K562 (cell line): ENCODE data around the gene CCL20. TPM values are rescaled to one million over a fixed set of nuclear protein-coding genes. Genes with fewer than 3 reads are reported as not detected.

ENCODE experiments used
- ATAC-seq: fragments of 200-7000 bp; cut with Tn5 transposase; 3 replicates; pipeline ENCODE4 v1.9.1; 2020; ENCODE audit warnings: moderate library complexity
- BruUV-seq: library from RNA; stranded (reverse); fragments of 400-500 nt; replicated peaks from 2 replicates; lab custom pipeline; 2021; lab: Mats Ljungman, UMichigan
- CTCF ChIA-PET: fragments of 300-600 bp; formaldehyde crosslinking; extraction: SDS; loops from one replicate; lab custom pipeline; 2021; ENCODE audit warnings: low intra/inter-chr PET ratio; lab: Yijun Ruan, JAX
- POLR2A ChIA-PET: fragments of 300-600, 350-650 bp; sonication (Branson Sonifier 250); formaldehyde crosslinking; extraction: SDS; loops from one replicate; lab custom pipeline; 2021; ENCODE audit warnings: antibody characterized with exemption, inconsistent platforms; lab: Yijun Ruan, JAX
- DNase-seq, 4 experiments: peaks; one replicate each; pipeline versions ENCODE4 v3.0.0 to v3.0.0-alpha.2; 2011 to 2018; ENCODE audit warnings: low spot score in 3 of 4, mixed read lengths in 3 of 4; ENCODE audit errors: extremely low read depth in 1 of 4
- FAIRE-seq: peaks from 2 replicates; lab custom pipeline; 2011; peaks lifted over from hg19 to GRCh38; lab: Jason Lieb, UNC
- H2AFZ ChIP-seq: 2 replicates; pipeline ENCODE4 v1.6.0; 2011; ENCODE audit warnings: low read depth, low read length, control low read depth, inconsistent platforms
- H3K27ac ChIP-seq: fragments of 200-600 bp; 3 replicates; pipeline ENCODE4 v1.8.0; 2011; ENCODE audit warnings: low read depth, mild to moderate bottlenecking, control low read depth, inconsistent platforms, low read length, moderate library complexity, mixed read lengths; ENCODE audit errors: extremely low read depth
- H3K27me3 ChIP-seq, 2 experiments: fragments of 300-600 bp in 1 of 2; 2 replicates in 1 of 2; 3 replicates in 1 of 2; pipeline versions ENCODE4 v1.6.0 to v1.8.0; 2011; ENCODE audit warnings: inconsistent platforms in 2 of 2, low read length in 2 of 2, mild to moderate bottlenecking in 1 of 2, mixed read lengths in 1 of 2, moderate library complexity in 1 of 2; ENCODE audit not compliant: control insufficient read depth in 2 of 2, insufficient read depth in 2 of 2
- H3K36me3 ChIP-seq: fragments of 300-600 bp; 3 replicates; pipeline ENCODE4 v1.8.0; 2011; ENCODE audit warnings: mild to moderate bottlenecking, low read length, inconsistent platforms; ENCODE audit not compliant: control insufficient read depth, insufficient read depth
- H3K4me1 ChIP-seq, 2 experiments: fragments of 200-600 bp in 1 of 2; replicated peaks in 1 of 2; 2 replicates in 1 of 2; 3 replicates in 1 of 2; pipeline versions ENCODE4 v1.5.1 to v1.8.0; 2011; ENCODE audit warnings: inconsistent platforms in 2 of 2, low read length in 2 of 2, mild to moderate bottlenecking in 1 of 2, mixed read lengths in 1 of 2, moderate library complexity in 1 of 2; ENCODE audit not compliant: control insufficient read depth in 2 of 2, insufficient read depth in 2 of 2
- H3K4me2 ChIP-seq: 2 replicates; pipeline ENCODE4 v1.6.1; 2011; ENCODE audit warnings: low read length, control low read depth, inconsistent platforms, mixed read lengths; ENCODE audit not compliant: insufficient read depth
- H3K4me3 ChIP-seq: fragments of 200-600 bp; sonication (generic), shearing (Covaris generic); 2 replicates; pipeline ENCODE4 v1.5.1; 2016; ENCODE audit warnings: control low read depth, inconsistent platforms
- H3K79me2 ChIP-seq: fragments of 200-600 bp; 3 replicates; pipeline ENCODE4 v1.8.0; 2011; ENCODE audit warnings: low read length, inconsistent platforms; ENCODE audit not compliant: control insufficient read depth, insufficient read depth
- H3K9ac ChIP-seq, 2 experiments: 2 replicates each; pipeline versions ENCODE4 v1.6.0 to v1.6.1; 2011; ENCODE audit warnings: low read depth in 2 of 2, low read length in 2 of 2, control low read depth in 1 of 2, inconsistent platforms in 1 of 2, mild to moderate bottlenecking in 1 of 2, mixed read lengths in 1 of 2; ENCODE audit not compliant: insufficient read depth in 1 of 2
- H3K9me1 ChIP-seq: one replicate; pipeline ENCODE4 v1.6.0; 2011; ENCODE audit warnings: inconsistent platforms, mild to moderate bottlenecking, low read length, moderate library complexity; ENCODE audit not compliant: control insufficient read depth, insufficient read depth
- H3K9me3 ChIP-seq: replicated peaks from 2 replicates; pipeline ENCODE4 v1.5.1; 2011; ENCODE audit warnings: low read depth, low read length, inconsistent platforms; ENCODE audit not compliant: control insufficient read depth, insufficient read depth
- H4K20me1 ChIP-seq: replicated peaks from 2 replicates; pipeline ENCODE4 v1.6.1; 2011; ENCODE audit warnings: low read length, inconsistent platforms, mixed read lengths; ENCODE audit not compliant: control insufficient read depth, insufficient read depth
- BRF1 ChIP-seq: IDR thresholded peaks from 3 replicates; pipeline ENCODE4 v1.6.1; 2011; ENCODE audit warnings: borderline replicate concordance, mild to moderate bottlenecking; ENCODE audit not compliant: insufficient read length; ENCODE audit errors: extremely low read depth
- FUS ChIP-seq: fragments of 200-400 bp; formaldehyde crosslinking; optimal IDR thresholded peaks from 2 replicates; pipeline ENCODE3; 2017; ENCODE audit warnings: low read depth, low read length
- HLTF ChIP-seq: fragments of 450-650 bp; IDR thresholded peaks from 2 replicates; pipeline ENCODE4 v1.6.1; 2016
- KDM4B ChIP-seq, 2 experiments: fragments of 450-650 bp in 1 of 2; sonication (generic) in 1 of 2; IDR thresholded peaks; 2 replicates each; pipeline ENCODE4 v1.6.1; 2016 to 2017; ENCODE audit warnings: borderline replicate concordance in 2 of 2, antibody characterized with exemption in 1 of 2, low read depth in 1 of 2, mild to moderate bottlenecking in 1 of 2
- POLR3G ChIP-seq: IDR thresholded peaks from 2 replicates; pipeline ENCODE4 v1.6.1; 2011; ENCODE audit not compliant: insufficient read length, insufficient replicate concordance; ENCODE audit errors: extremely low read depth
- SIX5 ChIP-seq, 2 experiments: IDR thresholded peaks; 2 replicates each; pipeline ENCODE4 v1.6.1; 2011; ENCODE audit warnings: low read length in 2 of 2, borderline replicate concordance in 1 of 2, low read depth in 1 of 2, mild to moderate bottlenecking in 1 of 2, moderate library complexity in 1 of 2; ENCODE audit not compliant: insufficient read depth in 1 of 2
- SMAD2 ChIP-seq: fragments of 150-350 bp; IDR thresholded peaks from 2 replicates; pipeline ENCODE4 v1.6.1; 2014; ENCODE audit warnings: low read depth, mild to moderate bottlenecking, low read length
- U2AF1 ChIP-seq: fragments of 200-400 bp; formaldehyde crosslinking; optimal IDR thresholded peaks from 2 replicates; pipeline ENCODE3; 2017; ENCODE audit warnings: mild to moderate bottlenecking, low read depth, low read length, moderate library complexity
- YY1 ChIP-seq, 3 experiments: IDR thresholded peaks; 2 replicates each; pipeline ENCODE4 v1.6.1; 2011; ENCODE audit warnings: low read length in 2 of 3, mild to moderate bottlenecking in 2 of 3, moderate library complexity in 2 of 3, borderline replicate concordance in 1 of 3, control low read depth in 1 of 3, low read depth in 1 of 3; ENCODE audit not compliant: insufficient read depth in 3 of 3, insufficient replicate concordance in 2 of 3, control insufficient read depth in 1 of 3, insufficient read length in 1 of 3; ENCODE audit errors: extremely low read depth in 1 of 3
- ZNF282 ChIP-seq: sonication (generic); formaldehyde crosslinking; IDR thresholded peaks from 2 replicates; pipeline ENCODE4 v1.8.1; 2023; ENCODE audit warnings: missing genetic modification reagents
- ZNF57 ChIP-seq: fragments of 450-650 bp; formaldehyde crosslinking; IDR thresholded peaks from 2 replicates; pipeline ENCODE4 v1.4.0; 2020; ENCODE audit warnings: mild to moderate bottlenecking, moderate library complexity
- WGBS: fragments of 100-300 bp; shearing (Covaris generic); methylation state at CpG from one replicate; pipeline ENCODE4 v1.1.6; 2016; ENCODE audit warnings: low coverage, mixed read lengths; ENCODE audit not compliant: insufficient coverage; ENCODE audit errors: missing lambda C conversion rate; 5-methylcytosine and 5-hydroxymethylcytosine counted together
- in situ Hi-C: fragments of 300-500 bp; cut with MboI; formaldehyde crosslinking; loops from 4 replicates; pipeline ENCODE4 v1.15.0; 2018; ENCODE audit warnings: inconsistent platforms, mixed read lengths
- intact Hi-C: fragments of 100-400 bp; cut with micrococcal nuclease; formaldehyde crosslinking; loops from 2 replicates; pipeline ENCODE4 v1.14.2; 2022
- polyA plus RNA-seq, 8 experiments: library from polyadenylated mRNA; depleted of rRNA in 4 of 8; stranded (reverse) in 5 of 8; unstranded in 3 of 8; fragments of >200 nt; fragmentation: Nextera tagmentation in 2 of 8; fragmentation: Illumina TruSeq in 1 of 8; extraction: Ambion mirVana in 2 of 8; extraction: Trizol in 1 of 8; gene quantifications; 2 replicates each; pipeline versions ENCODE4 v1.2.1 to v1.2.3, GENCODE V29; 2011 to 2014; ENCODE audit warnings: inconsistent platforms in 1 of 8, missing spikeins in 1 of 8
- total RNA-seq, 7 experiments: library from RNA; depleted of rRNA in 6 of 7; stranded (reverse); fragments of >200 nt in 6 of 7; fragmentation: Illumina TruSeq in 2 of 7; extraction: Trizol in 2 of 7; gene quantifications; 2 replicates each; pipeline versions ENCODE4 v1.2.1 to v1.2.3, GENCODE V29; 2011 to 2021; ENCODE audit warnings: low replicate concordance in 1 of 7
- TF ChIP-seq, protein P1 (sequence below): fragments of 250-450 bp; sonication (Bioruptor Pico); IDR thresholded peaks from 2 replicates; pipeline ENCODE4 v1.5.0; 2020; ENCODE audit warnings: mild to moderate bottlenecking, borderline replicate concordance

Gene CCL20
- total and polyA plus RNA-seq, 9 of the 15 experiments (the other 6 are each of a cell fraction or from before 2014, with no cell fraction given), result 0.29 TPM; not detected in 8

- Histone ChIP-seq H3K27me3 (no peaks in the 10 kb centered on the region), H4K20me1 (no peaks in the 10 kb centered on the region), H3K9me1 (no peaks in the 10 kb centered on the region), H3K4me2 (no peak overlapping the region)
- intact Hi-C loops, result no loop called here
- DNase-seq, result no peak
- TF ChIP-seq BRF1 (no peak), HLTF (no peak), POLR3G (no peak), ZNF57 (CRISPR knock-in tag) (no peak), SMAD2 (no peak), YY1 (IDR thresholded peaks at IDR 0.05; ENCODE audit: borderline replicate concordance in 1 of 3, control insufficient read depth in 1 of 3, extremely low read depth in 1 of 3, insufficient read depth in 3 of 3, insufficient read length in 1 of 3, insufficient replicate concordance in 2 of 3, low read depth in 1 of 3, low read length in 2 of 3) (no peak), FUS (no peak), ZNF282 (no peak), KDM4B (IDR thresholded peaks at IDR 0.05; ENCODE audit: borderline replicate concordance in 2 of 2, low read depth in 1 of 2) (no peak), U2AF1 (no peak), SIX5 (IDR thresholded peaks at IDR 0.05; ENCODE audit: borderline replicate concordance in 1 of 2, insufficient read depth in 1 of 2, low read depth in 1 of 2, low read length in 2 of 2) (no peak)
- TF ChIP-seq, protein P1, sequence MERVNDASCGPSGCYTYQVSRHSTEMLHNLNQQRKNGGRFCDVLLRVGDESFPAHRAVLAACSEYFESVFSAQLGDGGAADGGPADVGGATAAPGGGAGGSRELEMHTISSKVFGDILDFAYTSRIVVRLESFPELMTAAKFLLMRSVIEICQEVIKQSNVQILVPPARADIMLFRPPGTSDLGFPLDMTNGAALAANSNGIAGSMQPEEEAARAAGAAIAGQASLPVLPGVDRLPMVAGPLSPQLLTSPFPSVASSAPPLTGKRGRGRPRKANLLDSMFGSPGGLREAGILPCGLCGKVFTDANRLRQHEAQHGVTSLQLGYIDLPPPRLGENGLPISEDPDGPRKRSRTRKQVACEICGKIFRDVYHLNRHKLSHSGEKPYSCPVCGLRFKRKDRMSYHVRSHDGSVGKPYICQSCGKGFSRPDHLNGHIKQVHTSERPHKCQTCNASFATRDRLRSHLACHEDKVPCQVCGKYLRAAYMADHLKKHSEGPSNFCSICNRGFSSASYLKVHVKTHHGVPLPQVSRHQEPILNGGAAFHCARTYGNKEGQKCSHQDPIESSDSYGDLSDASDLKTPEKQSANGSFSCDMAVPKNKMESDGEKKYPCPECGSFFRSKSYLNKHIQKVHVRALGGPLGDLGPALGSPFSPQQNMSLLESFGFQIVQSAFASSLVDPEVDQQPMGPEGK (CRISPR knock-in tag), result no peak
- TF ChIP-seq, all 486 proteins: peak for 0
- H3K4me1 ChIP-seq, result no peaks in the 10 kb centered on the region
- ChIA-PET POLR2A (no interaction called here), CTCF (no interaction called here)
- FAIRE-seq (no peak), ATAC-seq (no peak)
- no TSS peak for BruUV-seq
- no peak overlapping the region for H3K9ac ChIP-seq
- no peak overlapping the region for H2AFZ ChIP-seq
- no peaks in the 10 kb centered on the region for H3K36me3 ChIP-seq
- no peaks in the 10 kb centered on the region for H3K9me3 ChIP-seq
- no peak overlapping the region for H3K27ac ChIP-seq
- WGBS, result 0% methylated on average over 2 of the region's 2 CpGs
- in situ Hi-C loops, result no loop called here
- H3K79me2 ChIP-seq, result no peaks in the 10 kb centered on the region
- H3K4me3 ChIP-seq, result no peak overlapping the region
These were observed 8.9 kb downstream of the CCL20 start for GRCh38 chr2:227822416-227823003.
